Mononuclear cell (primary cell): Measurements from ENCODE around the gene ITGBL1. TPM values are rescaled to one million over a fixed set of nuclear protein-coding genes. Genes with fewer than 3 reads are reported as not detected.

Experiments used
- H3K27me3 ChIP-seq: 2 replicates; pipeline ENCODE4 v1.6.0; 2011; ENCODE audit warnings: low read length, control low read depth; ENCODE audit not compliant: insufficient read depth
- H3K4me1 ChIP-seq: 2 replicates; pipeline ENCODE4 v1.5.1; 2011; ENCODE audit warnings: mild to moderate bottlenecking, low read length, control low read depth; ENCODE audit not compliant: insufficient read depth
- H3K4me3 ChIP-seq: 2 replicates; pipeline ENCODE4 v1.5.1; 2011; ENCODE audit warnings: mild to moderate bottlenecking, low read length, moderate library complexity
- H3K9me3 ChIP-seq: 2 replicates; pipeline ENCODE4 v1.5.1; 2011; ENCODE audit warnings: low read depth, mild to moderate bottlenecking, control low read depth, low read length
- total RNA-seq: library from RNA; depleted of rRNA; stranded (reverse); fragments of >200 nt; gene quantifications from one replicate; pipeline ENCODE4 v1.2.3, GENCODE V29; 2012

The ITGBL1 gene
- total RNA-seq, 1 donor: not detected

DNA sequence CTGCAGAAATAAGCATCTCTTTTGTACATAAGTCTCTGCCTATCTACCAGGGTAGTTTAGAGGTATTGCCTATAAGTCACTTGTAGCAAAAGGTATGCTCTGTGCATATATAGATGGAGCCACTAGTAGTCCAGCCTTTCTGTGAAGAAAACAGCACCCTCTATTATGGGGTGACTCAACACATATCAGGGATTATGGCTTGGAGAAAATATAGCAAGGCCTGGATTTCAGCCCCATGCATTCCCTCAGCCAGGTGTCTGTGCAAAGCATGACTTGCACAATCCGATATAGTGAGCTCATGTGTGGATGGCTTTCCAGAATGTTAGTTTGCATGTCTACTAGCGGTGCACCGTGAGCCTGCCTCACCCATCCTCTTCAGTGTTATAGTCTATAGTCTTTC is 22.7 kb upstream of the ITGBL1 start:
- H3K4me1 ChIP-seq: no peaks in the 10 kb centered on the region
- no peak overlapping the region for H3K4me3 ChIP-seq
- H3K9me3 ChIP-seq: no peaks in the 10 kb centered on the region
- H3K27me3 ChIP-seq: no peaks in the 10 kb centered on the region

DNA sequence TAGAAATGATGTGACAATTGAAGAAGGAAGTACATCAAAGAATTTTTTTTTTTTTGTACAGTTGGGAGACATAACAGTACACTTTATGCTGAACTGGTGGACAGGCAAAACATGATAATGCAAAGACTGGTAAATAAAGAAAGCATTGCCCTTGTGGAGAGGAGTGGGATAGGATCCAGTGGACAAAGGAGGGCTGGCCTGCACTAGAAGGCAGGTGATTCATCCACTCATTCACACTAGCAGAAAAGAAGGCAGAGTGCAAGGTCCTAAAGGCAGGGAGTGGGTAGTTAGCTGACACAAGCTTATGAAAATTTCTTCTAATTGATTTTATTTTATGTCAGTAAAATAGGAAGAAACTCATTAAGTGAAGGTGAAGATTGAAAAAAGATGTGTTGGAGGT is 18.6 kb upstream of the ITGBL1 start:
- H3K4me1 ChIP-seq: no peaks in the 10 kb centered on the region
- no peaks in the 10 kb centered on the region for H3K9me3 ChIP-seq
- no peak overlapping the region for H3K4me3 ChIP-seq
- no peaks in the 10 kb centered on the region for H3K27me3 ChIP-seq

- H3K4me3 ChIP-seq: no peak overlapping the region
- no peaks in the 10 kb centered on the region for H3K9me3 ChIP-seq
- H3K4me1 ChIP-seq: no peaks in the 10 kb centered on the region
- H3K27me3 ChIP-seq: no peaks in the 10 kb centered on the region
Measured at GRCh38 chr13:101434486-101434885, 18.0 kb upstream of the ITGBL1 start.

DNA sequence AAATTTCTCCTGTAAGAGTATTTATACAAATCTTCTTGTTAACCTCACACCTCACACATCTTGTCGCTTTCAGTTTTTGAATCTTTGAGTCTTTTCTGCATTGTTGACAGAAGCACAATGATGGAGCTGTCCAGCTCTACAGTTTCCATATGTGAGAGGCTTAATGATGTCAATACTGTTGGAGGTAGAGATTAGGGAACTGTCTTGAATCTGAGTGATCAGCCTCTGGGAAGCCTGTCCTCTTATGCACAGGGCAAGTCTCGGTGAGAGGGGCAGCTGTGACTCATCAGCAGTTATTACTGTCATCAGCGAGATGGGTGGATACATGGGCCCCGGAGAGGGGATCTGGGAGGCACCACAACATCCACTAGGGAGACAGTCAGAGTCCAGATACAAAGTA is 4.6 kb upstream of the ITGBL1 start:
- Histone ChIP-seq H3K4me1 (no peaks in the 10 kb centered on the region), H3K9me3 (no peaks in the 10 kb centered on the region), H3K27me3 (peaks cover 2% of the 10 kb centered on the region), H3K4me3 (no peak overlapping the region)

- Histone ChIP-seq H3K27me3 (peaks cover 11% of the 10 kb centered on the region), H3K4me3 (no peak overlapping the region), H3K4me1 (no peaks in the 10 kb centered on the region), H3K9me3 (no peaks in the 10 kb centered on the region)
Measured at GRCh38 chr13:101449790-101450748, 2.4 kb upstream of the ITGBL1 start.

DNA sequence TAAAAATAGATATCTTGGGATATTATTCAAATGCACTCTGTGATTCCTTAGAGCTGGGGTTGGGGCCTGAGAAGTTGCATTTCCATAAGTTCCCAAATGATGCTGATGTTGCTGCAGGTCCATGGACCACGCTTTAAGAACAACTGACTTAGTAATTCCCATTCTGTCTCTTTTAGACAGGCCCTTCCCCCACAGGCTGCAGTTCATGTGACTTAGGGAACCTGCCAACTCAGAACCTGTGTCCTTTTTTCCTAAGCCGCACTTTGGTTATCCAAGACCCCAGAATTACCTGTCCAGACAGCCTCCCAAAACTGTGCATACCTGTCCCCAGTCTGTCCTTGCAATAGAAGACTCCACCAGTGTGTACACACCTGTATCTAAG is 1.7 kb upstream of the ITGBL1 start:
- Histone ChIP-seq H3K27me3 (peaks cover 11% of the 10 kb centered on the region), H3K4me1 (no peaks in the 10 kb centered on the region), H3K4me3 (no peak overlapping the region), H3K9me3 (no peaks in the 10 kb centered on the region)

- Histone ChIP-seq H3K4me3 (no peak overlapping the region), H3K9me3 (no peaks in the 10 kb centered on the region), H3K4me1 (no peaks in the 10 kb centered on the region), H3K27me3 (peaks cover 11% of the 10 kb centered on the region)
Measured at GRCh38 chr13:101451641-101452040, 834 bp upstream of the ITGBL1 start.

GRCh38 chr13:101453784-101454201 is 1.3 kb downstream of the ITGBL1 start:
- H3K4me3 ChIP-seq: no peak overlapping the region
- H3K4me1 ChIP-seq: no peaks in the 10 kb centered on the region
- H3K27me3 ChIP-seq: peaks cover 11% of the 10 kb centered on the region
- no peaks in the 10 kb centered on the region for H3K9me3 ChIP-seq

DNA sequence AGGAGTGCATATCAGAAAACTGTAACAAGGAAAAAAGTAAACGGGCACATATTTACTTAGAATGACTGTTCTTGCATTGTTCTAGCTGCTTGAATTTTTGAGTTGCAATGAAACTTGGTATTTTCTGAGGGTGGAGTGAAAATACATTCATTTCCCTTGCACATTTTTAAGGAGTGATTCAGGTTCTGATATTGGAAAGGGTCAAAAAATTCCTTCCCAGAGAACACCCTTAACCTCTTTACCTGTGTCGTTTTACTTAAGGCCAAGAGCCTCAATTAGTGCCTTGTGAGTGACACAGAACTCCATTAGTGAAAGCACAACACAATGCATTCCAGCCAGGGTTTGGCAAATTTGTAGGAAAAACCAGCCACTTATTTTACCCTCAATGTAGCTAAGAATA is 2.3 kb downstream of the ITGBL1 start:
- H3K4me3 ChIP-seq: no peak overlapping the region
- H3K9me3 ChIP-seq: no peaks in the 10 kb centered on the region
- peaks cover 11% of the 10 kb centered on the region for H3K27me3 ChIP-seq
- no peaks in the 10 kb centered on the region for H3K4me1 ChIP-seq

DNA sequence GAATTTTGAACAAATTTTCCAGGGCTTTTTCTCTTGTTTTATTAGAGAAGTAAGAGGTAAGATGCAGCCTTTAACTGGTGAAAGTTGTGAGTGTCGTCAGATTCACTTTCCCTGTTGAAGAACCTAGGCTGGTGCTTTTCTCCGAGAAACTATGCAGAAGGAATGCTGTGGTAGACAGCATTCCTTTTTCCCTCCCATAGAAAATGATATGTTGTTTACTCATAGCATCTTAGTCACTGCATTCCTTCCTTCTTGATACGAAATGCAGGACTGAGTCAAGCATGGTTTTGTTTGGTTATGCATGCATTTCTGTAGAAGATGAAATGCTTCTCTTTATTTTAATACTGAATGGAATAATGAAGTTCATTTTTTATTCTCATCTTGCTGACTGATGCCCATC is 3.4 kb downstream of the ITGBL1 start:
- no peaks in the 10 kb centered on the region for H3K9me3 ChIP-seq
- H3K27me3 ChIP-seq: peaks cover 11% of the 10 kb centered on the region
- no peaks in the 10 kb centered on the region for H3K4me1 ChIP-seq

DNA sequence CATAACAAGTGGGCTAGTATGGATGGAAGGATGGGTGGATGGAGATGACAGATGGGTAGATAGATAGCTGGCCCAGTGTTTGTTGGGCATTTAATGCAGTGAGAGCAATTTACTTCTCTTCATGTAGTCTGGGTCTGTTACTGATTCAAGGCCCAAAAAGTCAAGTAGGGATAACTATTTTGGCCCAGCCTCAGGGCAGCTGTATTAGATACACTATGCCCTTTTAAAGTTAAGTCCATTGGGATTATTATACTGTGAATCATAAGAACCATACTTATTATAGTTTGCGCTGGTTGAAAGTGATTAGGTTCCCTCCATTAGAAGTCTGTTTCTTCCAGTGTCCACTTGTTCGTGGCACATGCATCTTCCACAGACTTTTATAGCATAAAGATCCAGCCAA is 4.7 kb downstream of the ITGBL1 start:
- Histone ChIP-seq H3K9me3 (no peaks in the 10 kb centered on the region), H3K4me1 (no peaks in the 10 kb centered on the region), H3K4me3 (no peak overlapping the region), H3K27me3 (peaks cover 11% of the 10 kb centered on the region)

More for the DNA sequence above, 3.4 kb downstream of the ITGBL1 start:
- no peak overlapping the region for H3K4me3 ChIP-seq

- Histone ChIP-seq H3K4me1 (no peaks in the 10 kb centered on the region), H3K27me3 (no peaks in the 10 kb centered on the region), H3K4me3 (no peak overlapping the region), H3K9me3 (no peaks in the 10 kb centered on the region)
Measured at GRCh38 chr13:101465877-101466276, 13.4 kb downstream of the ITGBL1 start.

DNA sequence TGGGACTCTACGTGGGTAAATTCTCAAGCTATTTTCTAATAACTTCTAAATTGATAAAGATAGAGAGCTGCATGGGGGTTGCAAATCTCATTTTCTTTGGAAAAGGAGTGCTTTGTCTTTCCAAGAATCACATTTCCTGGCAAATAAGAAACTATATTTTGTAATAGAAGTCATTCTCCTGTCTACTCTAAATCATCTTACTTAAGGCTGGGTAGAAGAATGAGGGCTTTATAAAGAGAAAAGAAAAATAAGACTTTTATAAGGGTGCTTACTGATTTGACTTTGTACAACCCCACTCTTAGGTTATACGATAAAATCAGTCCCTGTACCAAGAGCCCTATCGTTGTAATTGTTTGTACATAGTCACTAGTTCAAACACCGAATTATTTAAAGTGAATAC is 14.9 kb downstream of the ITGBL1 start:
- H3K4me3 ChIP-seq: no peak overlapping the region
- no peaks in the 10 kb centered on the region for H3K4me1 ChIP-seq
- H3K27me3 ChIP-seq: no peaks in the 10 kb centered on the region
- H3K9me3 ChIP-seq: no peaks in the 10 kb centered on the region

DNA sequence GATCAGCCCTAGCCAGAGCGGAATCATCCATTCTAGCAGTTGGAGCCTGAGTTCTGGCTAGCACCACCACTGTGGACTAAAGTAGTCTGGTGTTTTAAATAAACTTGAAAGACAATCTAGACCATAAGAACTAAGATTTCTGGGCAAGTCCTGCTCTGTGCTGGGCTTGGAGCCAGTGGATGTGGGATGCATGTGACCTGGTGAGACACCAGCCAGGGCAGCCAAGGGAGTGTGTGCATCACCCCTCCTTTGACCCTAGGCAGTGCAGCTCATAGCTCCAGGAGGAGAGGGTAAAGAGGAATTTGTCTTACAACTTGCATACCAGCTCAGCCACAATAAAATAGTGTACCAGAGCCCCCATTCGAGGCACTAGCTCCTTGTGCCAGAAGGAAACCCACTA is 21.0 kb downstream of the ITGBL1 start:
- Histone ChIP-seq H3K27me3 (no peaks in the 10 kb centered on the region), H3K4me1 (no peaks in the 10 kb centered on the region), H3K4me3 (no peak overlapping the region), H3K9me3 (no peaks in the 10 kb centered on the region)

GRCh38 chr13:101474419-101474957 is 22.0 kb downstream of the ITGBL1 start:
- H3K27me3 ChIP-seq: no peaks in the 10 kb centered on the region

DNA sequence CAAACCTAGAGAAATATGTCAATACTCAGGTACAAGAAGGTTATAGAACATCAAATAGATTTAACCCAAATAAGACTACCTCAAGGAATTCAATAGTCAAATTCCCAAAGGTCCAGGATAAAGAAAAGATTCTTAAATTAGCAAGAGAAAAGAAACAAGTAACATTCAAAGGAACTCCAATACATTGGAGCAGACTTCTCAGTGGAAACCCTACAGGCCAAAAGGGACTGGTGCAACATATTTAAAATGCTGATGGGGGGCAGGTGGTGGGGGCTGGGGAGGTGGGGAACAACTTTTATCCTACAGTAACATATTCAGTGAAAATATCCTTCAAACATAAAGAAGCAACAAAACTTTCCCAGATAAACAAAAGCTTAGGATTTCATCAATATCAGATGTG is 23.1 kb downstream of the ITGBL1 start:
- H3K9me3 ChIP-seq: no peaks in the 10 kb centered on the region
- no peaks in the 10 kb centered on the region for H3K4me1 ChIP-seq
- no peaks in the 10 kb centered on the region for H3K27me3 ChIP-seq
- no peak overlapping the region for H3K4me3 ChIP-seq

More at GRCh38 chr13:101474419-101474957, 22.0 kb downstream of the ITGBL1 start:
- H3K9me3 ChIP-seq: no peaks in the 10 kb centered on the region
- no peaks in the 10 kb centered on the region for H3K4me1 ChIP-seq
- no peak overlapping the region for H3K4me3 ChIP-seq
